GM12878 (cell line): Measurements from ENCODE around the gene NPPB.

ENCODE experiments used
- BRCA1 ChIP-seq: IDR thresholded peaks from 2 replicates; pipeline ENCODE4 v1.6.1; 2011; ENCODE audit warnings: low read depth, low read length, improper control_type of control experiment
- CTCF ChIP-seq, 3 experiments: IDR thresholded peaks in 2 of 3; conservative IDR thresholded peaks in 1 of 3; 2 replicates each; pipeline ENCODE4 v1.5.1; 2011; ENCODE audit warnings: low read depth in 3 of 3, low read length in 3 of 3, mild to moderate bottlenecking in 3 of 3, control low read depth in 2 of 3, moderate library complexity in 2 of 3, inconsistent platforms in 1 of 3, mixed read lengths in 1 of 3; ENCODE audit not compliant: control insufficient read depth in 2 of 3, insufficient read depth in 1 of 3; ENCODE audit errors: extremely low read depth in 1 of 3
- HDAC6 ChIP-seq: fragments of 200-600 bp; sonication (generic); IDR thresholded peaks from one replicate; pipeline ENCODE4 v1.8.0; 2017; ENCODE audit warnings: antibody characterized with exemption; ENCODE audit not compliant: unreplicated experiment
- JUNB ChIP-seq: IDR thresholded peaks from 2 replicates; pipeline ENCODE4 v1.6.1; 2016; ENCODE audit warnings: antibody characterized with exemption, mild to moderate bottlenecking
- MAX ChIP-seq: IDR thresholded peaks from 2 replicates; pipeline ENCODE4 v1.6.1; 2012; ENCODE audit warnings: low read depth, low read length, improper control_type of control experiment
- MTA2 ChIP-seq: fragments of 450-650 bp; IDR thresholded peaks from 2 replicates; pipeline ENCODE4 v1.6.1; 2016; ENCODE audit warnings: low read depth, mild to moderate bottlenecking, moderate library complexity
- NR2C1 ChIP-seq: fragments of 450-650 bp; IDR thresholded peaks from 2 replicates; pipeline ENCODE4 v1.6.1; 2017; ENCODE audit warnings: antibody characterized with exemption, mild to moderate bottlenecking, moderate library complexity
- POLR2AphosphoS5 ChIP-seq: IDR thresholded peaks from 2 replicates; pipeline ENCODE4 v1.6.1; 2011; ENCODE audit warnings: mild to moderate bottlenecking, low read length, inconsistent platforms
- REST ChIP-seq: IDR thresholded peaks from 2 replicates; pipeline ENCODE4 v1.6.1; 2012; ENCODE audit warnings: mild to moderate bottlenecking, low read depth, low read length
- SIN3A ChIP-seq: IDR thresholded peaks from 2 replicates; pipeline ENCODE4 v1.6.1; 2012; ENCODE audit warnings: low read depth, low read length, improper control_type of control experiment
- ZNF687 ChIP-seq: fragments of 450-650 bp; IDR thresholded peaks from 2 replicates; pipeline ENCODE4 v1.6.1; 2017; ENCODE audit warnings: mild to moderate bottlenecking, moderate library complexity

- TF ChIP-seq NR2C1 = no peak
- no peak for TF ChIP-seq POLR2AphosphoS5
- TF ChIP-seq JUNB = no peak
- no peak for TF ChIP-seq REST
- TF ChIP-seq ZNF687 = no peak
- TF ChIP-seq MAX = no peak
- TF ChIP-seq CTCF (IDR thresholded peaks at IDR 0.05 in 2 of 3, conservative IDR thresholded peaks at IDR 0.05 in 1 of 3; ENCODE audit: control insufficient read depth in 2 of 3, extremely low read depth in 1 of 3, insufficient read depth in 1 of 3, low read depth in 3 of 3, low read length in 3 of 3) = no peak
- no peak for TF ChIP-seq MTA2
- TF ChIP-seq BRCA1 = no peak
- TF ChIP-seq HDAC6 = no peak
- TF ChIP-seq SIN3A = no peak
These were observed 20.8 kb upstream of the NPPB start for GRCh38 chr1:11879311-11880180.
